ENCODE results near the gene RPS19BP1. TPM values are rescaled to one million over a fixed set of nuclear protein-coding genes. Genes with fewer than 3 reads are reported as not detected.

RPS19BP1 gene
- total RNA-seq, 1 experiment from 2014 or later = 102 TPM

- TF ChIP-seq ATF2 (CRISPR knock-in tag; IDR thresholded peaks at IDR 0.05; ENCODE audit: borderline replicate concordance, low read depth) (no peak), HMGXB4 (CRISPR knock-in tag; IDR thresholded peaks at IDR 0.05) (peak; percentile 84; the same call in 1 of the 2 replicates), ZNF317 (CRISPR knock-in tag; IDR thresholded peaks at IDR 0.05; ENCODE audit: borderline replicate concordance, low read depth) (no peak), NFATC4 (CRISPR knock-in tag; IDR thresholded peaks at IDR 0.05) (no peak), SP1 (CRISPR knock-in tag; conservative IDR thresholded peaks at IDR 0.05) (peak; percentile 80), ERG (CRISPR knock-in tag; IDR thresholded peaks at IDR 0.05) (no peak), MAX (CRISPR knock-in tag; IDR thresholded peaks at IDR 0.05) (peak; percentile 47), TEAD1 (CRISPR knock-in tag; IDR thresholded peaks at IDR 0.05) (peak; percentile 99), PRDM15 (CRISPR knock-in tag; IDR thresholded peaks at IDR 0.05) (no peak), CDX4 (CRISPR knock-in tag; IDR thresholded peaks at IDR 0.05; ENCODE audit: borderline replicate concordance) (no peak), ZBTB21 (CRISPR knock-in tag; IDR thresholded peaks at IDR 0.05; ENCODE audit: borderline replicate concordance) (no peak), SOX15 (CRISPR knock-in tag; IDR thresholded peaks at IDR 0.05) (no peak), ARID4B (CRISPR knock-in tag; IDR thresholded peaks at IDR 0.05; ENCODE audit: borderline replicate concordance) (peak; percentile 51; the same call in 1 of the 2 replicates), NR1H2 (CRISPR knock-in tag; IDR thresholded peaks at IDR 0.05) (no peak), ZNF281 (CRISPR knock-in tag; IDR thresholded peaks at IDR 0.05) (no peak), NR3C1 (CRISPR knock-in tag; conservative IDR thresholded peaks at IDR 0.05; ENCODE audit: low read depth) (no peak), MXD4 (CRISPR knock-in tag; IDR thresholded peaks at IDR 0.05; ENCODE audit: borderline replicate concordance) (no peak)
Observed at GRCh38 chr22:39534591-39535356, 2.2 kb upstream of the RPS19BP1 start (continued).

Data from WTC11 (cell line).